ENCODE data around the gene RAB29. TPM values are rescaled to one million over a fixed set of nuclear protein-coding genes. Genes with fewer than 3 reads are reported as not detected.

RAB29 gene
- polyA plus RNA-seq, 1 of the 3 experiments (the other 2 are of a cell fraction), result 9.2 TPM

- Histone ChIP-seq H3K9ac (no peak overlapping the region), H2AFZ (ENCODE audit: low read depth) (no peak overlapping the region), H3K79me2 (ENCODE audit: insufficient read depth) (peaks cover 54% of the 10 kb centered on the region), H4K20me1 (ENCODE audit: insufficient read depth) (peaks cover 7% of the 10 kb centered on the region), H3K9me3 (no peaks in the 10 kb centered on the region), H3K36me3 (replicated peaks in 1 of 2; ENCODE audit: control insufficient read depth in 1 of 2, insufficient read depth in 2 of 2, low read length in 1 of 2) (peaks cover 81 to 89% of the 10 kb centered on the region in 2 experiments), H3K27ac (ENCODE audit: low read depth in 2 of 2, low read length in 1 of 2) (no peak overlapping the region), H3K27me3 (ENCODE audit: insufficient read depth) (no peaks in the 10 kb centered on the region), H3K4me3 (ENCODE audit: low read depth in 2 of 2, low read length in 1 of 2) (no peak overlapping the region), H3K9me2 (no peaks in the 10 kb centered on the region), H3F3A (replicated peaks; ENCODE audit: insufficient read depth) (peaks cover 30% of the 10 kb centered on the region), H3K4me2 (no peak overlapping the region), H3K4me1 (ENCODE audit: control insufficient read depth in 1 of 2, insufficient read depth in 2 of 2, low read depth in 1 of 2, low read length in 1 of 2) (no peaks in the 10 kb centered on the region)
- TF ChIP-seq NFIC (IDR thresholded peaks at IDR 0.05; ENCODE audit: borderline replicate concordance) (no peak), TAF1 (IDR thresholded peaks at IDR 0.05; ENCODE audit: borderline replicate concordance, low read depth, low read length) (no peak), MAX (IDR thresholded peaks at IDR 0.05; ENCODE audit: low read depth) (no peak), FOXJ3 (CRISPR knock-in tag; IDR thresholded peaks at IDR 0.05) (no peak), MEF2A (IDR thresholded peaks at IDR 0.05; ENCODE audit: borderline replicate concordance, low read depth) (no peak), EZH2phosphoT487 (IDR thresholded peaks at IDR 0.05; ENCODE audit: borderline replicate concordance, low read depth) (no peak)
- TF ChIP-seq, protein P1, sequence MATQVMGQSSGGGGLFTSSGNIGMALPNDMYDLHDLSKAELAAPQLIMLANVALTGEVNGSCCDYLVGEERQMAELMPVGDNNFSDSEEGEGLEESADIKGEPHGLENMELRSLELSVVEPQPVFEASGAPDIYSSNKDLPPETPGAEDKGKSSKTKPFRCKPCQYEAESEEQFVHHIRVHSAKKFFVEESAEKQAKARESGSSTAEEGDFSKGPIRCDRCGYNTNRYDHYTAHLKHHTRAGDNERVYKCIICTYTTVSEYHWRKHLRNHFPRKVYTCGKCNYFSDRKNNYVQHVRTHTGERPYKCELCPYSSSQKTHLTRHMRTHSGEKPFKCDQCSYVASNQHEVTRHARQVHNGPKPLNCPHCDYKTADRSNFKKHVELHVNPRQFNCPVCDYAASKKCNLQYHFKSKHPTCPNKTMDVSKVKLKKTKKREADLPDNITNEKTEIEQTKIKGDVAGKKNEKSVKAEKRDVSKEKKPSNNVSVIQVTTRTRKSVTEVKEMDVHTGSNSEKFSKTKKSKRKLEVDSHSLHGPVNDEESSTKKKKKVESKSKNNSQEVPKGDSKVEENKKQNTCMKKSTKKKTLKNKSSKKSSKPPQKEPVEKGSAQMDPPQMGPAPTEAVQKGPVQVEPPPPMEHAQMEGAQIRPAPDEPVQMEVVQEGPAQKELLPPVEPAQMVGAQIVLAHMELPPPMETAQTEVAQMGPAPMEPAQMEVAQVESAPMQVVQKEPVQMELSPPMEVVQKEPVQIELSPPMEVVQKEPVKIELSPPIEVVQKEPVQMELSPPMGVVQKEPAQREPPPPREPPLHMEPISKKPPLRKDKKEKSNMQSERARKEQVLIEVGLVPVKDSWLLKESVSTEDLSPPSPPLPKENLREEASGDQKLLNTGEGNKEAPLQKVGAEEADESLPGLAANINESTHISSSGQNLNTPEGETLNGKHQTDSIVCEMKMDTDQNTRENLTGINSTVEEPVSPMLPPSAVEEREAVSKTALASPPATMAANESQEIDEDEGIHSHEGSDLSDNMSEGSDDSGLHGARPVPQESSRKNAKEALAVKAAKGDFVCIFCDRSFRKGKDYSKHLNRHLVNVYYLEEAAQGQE (IDR thresholded peaks at IDR 0.05; ENCODE audit: low read depth, low read length), result no peak
- ChIA-PET POLR2A (no interaction called here), CTCF (interaction anchor here (1.8 to 10.2 kb wide), 2 partner anchors 10 to 61 kb away, joined by 6 to 92 read pairs; no protein-coding TSS in a partner anchor)
- no peak for DNase-seq
These were observed 55.5 kb downstream of the RAB29 start for GRCh38 chr1:205719762-205720161.

DNA sequence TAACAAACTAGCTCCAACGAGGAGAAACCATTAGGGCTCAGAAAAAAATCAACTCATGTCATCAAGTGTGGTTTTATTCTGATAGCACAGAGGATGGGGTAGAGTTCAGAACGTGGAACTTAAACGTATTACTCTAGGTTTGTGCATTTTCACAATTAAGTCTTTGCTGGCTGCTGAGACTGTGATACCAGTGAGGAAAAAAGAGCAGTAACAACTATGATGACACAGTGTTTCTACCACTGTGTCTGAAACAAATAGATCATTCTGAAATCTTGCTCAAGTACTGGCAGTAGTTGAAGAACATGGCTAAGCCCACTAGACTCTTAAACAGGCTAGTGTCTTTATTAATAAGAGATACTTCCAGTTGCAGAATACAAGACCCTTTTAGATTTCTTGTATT, 56.3 kb downstream of the RAB29 start:
- Histone ChIP-seq H3K4me2 (no peak overlapping the region), H3F3A (replicated peaks; ENCODE audit: insufficient read depth) (peaks cover 38% of the 10 kb centered on the region), H3K9me2 (no peaks in the 10 kb centered on the region), H2AFZ (ENCODE audit: low read depth) (no peak overlapping the region), H3K4me3 (ENCODE audit: low read depth in 2 of 2, low read length in 1 of 2) (no peak overlapping the region), H4K20me1 (ENCODE audit: insufficient read depth) (peaks cover 7% of the 10 kb centered on the region; the same call in 1 of the 2 replicates), H3K36me3 (replicated peaks in 1 of 2; ENCODE audit: control insufficient read depth in 1 of 2, insufficient read depth in 2 of 2, low read length in 1 of 2) (peaks cover 85 to 88% of the 10 kb centered on the region in 2 experiments), H3K27me3 (ENCODE audit: insufficient read depth) (no peaks in the 10 kb centered on the region), H3K27ac (ENCODE audit: low read depth in 2 of 2, low read length in 1 of 2) (no peak overlapping the region), H3K79me2 (ENCODE audit: insufficient read depth) (peaks cover 46% of the 10 kb centered on the region), H3K9me3 (no peaks in the 10 kb centered on the region), H3K9ac (no peak overlapping the region), H3K4me1 (ENCODE audit: control insufficient read depth in 1 of 2, insufficient read depth in 2 of 2, low read depth in 1 of 2, low read length in 1 of 2) (no peaks in the 10 kb centered on the region)
- DNase-seq, result no peak
- TF ChIP-seq RFX5 (IDR thresholded peaks at IDR 0.05; ENCODE audit: low read length) (no peak), SMC3 (IDR thresholded peaks at IDR 0.05; ENCODE audit: low read depth, low read length) (no peak), TCF12 (IDR thresholded peaks at IDR 0.05) (no peak), GATA2 (CRISPR knock-in tag; IDR thresholded peaks at IDR 0.05) (no peak), ELF1 (IDR thresholded peaks at IDR 0.05) (no peak)
- POLR2A ChIA-PET, result no interaction called here
- CTCF ChIA-PET, result interaction anchor here (1.1 to 10.2 kb wide), 4 partner anchors 9 to 127 kb away, joined by 3 to 92 read pairs (median 6); no protein-coding TSS in a partner anchor
- 78% methylated on average over 3 of the region's 3 CpGs for WGBS (ENCODE audit: low lambda C conversion rate)

Small RNA genes within 50 kb of the gene (small RNA-seq; reads per million reads assigned to genes)
- 0 reads per million in 7 experiments for gene RF00139

Other genes starting within 250 kb of the RAB29 start
- 2.6 and 3.8 TPM in 2 replicates for gene ELK4, start 143.5 kb downstream of the RAB29 start, polyA plus RNA-seq (2012; rRNA removed)
- 4.6 and 4.7 TPM in 2 replicates for gene SLC45A3, start 95.0 kb downstream of the RAB29 start, polyA plus RNA-seq (2012; rRNA removed)
- 25.4 and 35.3 TPM in 2 replicates for gene NUCKS1, start 25.3 kb downstream of the RAB29 start, polyA plus RNA-seq (2012; rRNA removed)
- gene SLC41A1, start 37.7 kb upstream of the RAB29 start, polyA plus RNA-seq (2012; rRNA removed), result 18.3 and 25.1 TPM in 2 replicates
- gene PM20D1, start 74.7 kb upstream of the RAB29 start, polyA plus RNA-seq (2012; rRNA removed), result not detected in 2 replicates
- gene SLC26A9, start 168.0 kb upstream of the RAB29 start, polyA plus RNA-seq (2012; rRNA removed), result not detected in 2 replicates
- gene RAB7B, start 227.9 kb upstream of the RAB29 start, polyA plus RNA-seq (2012; rRNA removed), result 0.15 and 0.24 TPM in 2 replicates
- gene CTSE, start 248.4 kb upstream of the RAB29 start, polyA plus RNA-seq (2012; rRNA removed), result not detected in 2 replicates